ENCODE data around the gene NIN. TPM values are rescaled to one million over a fixed set of nuclear protein-coding genes. Genes with fewer than 3 reads are reported as not detected.
A peak's percentile ranks its signal among the peaks of the same experiment; 100 is the strongest.

Gene NIN
- total and polyA plus RNA-seq, 2 of the 4 experiments (the other 2 are of a cell fraction), result 15.2 to 98.4 TPM

DNA sequence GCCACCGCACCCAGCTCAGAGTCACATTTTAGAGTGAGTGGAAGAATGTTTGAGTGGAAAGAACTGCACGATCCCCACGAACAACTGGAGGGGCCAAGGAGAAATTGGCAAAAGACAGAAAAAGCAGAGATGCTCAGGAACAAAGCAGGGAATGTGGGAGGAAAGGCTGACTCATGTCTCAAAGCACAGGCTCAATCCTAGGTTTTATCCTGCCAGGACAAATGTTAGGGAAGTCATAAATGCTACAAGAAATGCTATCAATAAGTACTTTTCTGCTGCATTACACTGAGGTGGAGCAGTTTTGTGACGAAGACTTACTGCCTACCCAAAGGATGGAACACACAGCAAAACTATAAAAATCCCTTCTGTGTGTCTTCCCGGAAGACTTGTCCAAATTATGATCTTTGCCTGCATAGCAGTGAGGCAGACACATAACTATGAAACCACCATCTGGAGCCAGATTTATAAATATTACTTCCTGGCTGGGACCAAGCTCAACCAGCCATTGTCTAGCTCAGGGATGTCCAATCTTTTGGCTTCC is 26.7 kb downstream of the NIN start:
- Histone ChIP-seq H2AK5ac (ENCODE audit: low read depth, low read length) (peak overlapping the region; percentile 29), H2BK15ac (ENCODE audit: low read depth, low read length) (peak overlapping the region; percentile 12; the same call in 1 of the 3 replicates), H4K91ac (ENCODE audit: insufficient read depth, low read depth, low read length) (peak overlapping the region; percentile 13; the same call in 1 of the 2 replicates), H3K79me1 (ENCODE audit: low read depth in 1 of 2, low read length in 2 of 2) (peaks cover 28 to 52% of the 10 kb centered on the region in 2 experiments), H2BK120ac (ENCODE audit: low read depth, low read length) (peak overlapping the region; percentile 34), H4K5ac (ENCODE audit: low read depth, low read length) (no peak overlapping the region; the same call in 1 of the 2 replicates), H3K23ac (ENCODE audit: low read depth, low read length) (peak overlapping the region; percentile 19; the same call in 1 of the 2 replicates), H3K18ac (ENCODE audit: low read depth, low read length) (peak overlapping the region; percentile 14; the same call in 1 of the 2 replicates), H3K14ac (replicated peaks; ENCODE audit: low read depth, low read length) (no peak overlapping the region; the same call in 1 of the 2 replicates), H3K36me3 (ENCODE audit: control insufficient read depth, insufficient read depth, low read length) (peaks cover 7% of the 10 kb centered on the region), H4K20me1 (ENCODE audit: insufficient read depth, low read length) (no peaks in the 10 kb centered on the region; the same call in 1 of the 2 replicates), H3K4ac (ENCODE audit: low read depth, low read length) (peak overlapping the region; percentile 13), H3K9me3 (ENCODE audit: control insufficient read depth, insufficient read depth, low read length) (no peaks in the 10 kb centered on the region), H2AFZ (replicated peaks; ENCODE audit: low read length, poor library complexity) (no peak overlapping the region), H3K4me3 (ENCODE audit: insufficient read depth, low read depth, low read length) (no peak overlapping the region), H2AK9ac (replicated peaks; ENCODE audit: low read depth, low read length, poor library complexity) (no peak overlapping the region), H2BK5ac (ENCODE audit: low read depth, low read length, poor library complexity, severe bottlenecking) (peak overlapping the region; percentile 82), H3K4me1 (ENCODE audit: control insufficient read depth, insufficient read depth, low read length) (peaks cover 14% of the 10 kb centered on the region), H3K9ac (ENCODE audit: low read depth, low read length) (no peak overlapping the region), H4K8ac (ENCODE audit: low read depth in 2 of 2, low read length in 2 of 2) (peak overlapping the region in 1 of 2 experiments; percentile 45; a peak in 1 of 4 replicates), H3K4me2 (ENCODE audit: low read depth, low read length) (peak overlapping the region; percentile 7; the same call in 1 of the 2 replicates), H2BK20ac (ENCODE audit: low read depth, low read length) (peak overlapping the region; percentile 58; the same call in 1 of the 2 replicates), H3K27me3 (ENCODE audit: control insufficient read depth, insufficient read depth, low read length) (no peaks in the 10 kb centered on the region), H3K27ac (ENCODE audit: insufficient read depth, low read length) (peak overlapping the region; percentile 46), H3K56ac (ENCODE audit: extremely low read depth, insufficient read depth, low read length) (peak overlapping the region; percentile 7; the same call in 1 of the 2 replicates), H3K9me1 (ENCODE audit: insufficient read depth, low read length) (peaks cover 12% of the 10 kb centered on the region)
- in situ Hi-C loops (cut with MboI; ENCODE audit: low sequenced_read_pairs), result no loop called here
- intact Hi-C loops (cut with micrococcal nuclease), result no loop called here
- WGBS, 2 experiments (ENCODE audit: extremely low coverage in 2 of 2, insufficient read length in 1 of 2), result no CpG with 5 or more reads among the region's 5 CpGs
- DNase-seq, result peak; percentile 76
- dilution Hi-C loops (cut with HindIII; ENCODE audit: low sequenced_read_pairs, unreplicated experiment), result no loop called here
- BruUV-seq (replicated peaks), result no TSS peak
- CTCF ChIA-PET, result interaction anchor here (0.5 to 0.6 kb wide), 2 partner anchors 24 to 57 kb away, joined by 3 to 5 read pairs; no protein-coding TSS in a partner anchor
- ATAC-seq (ENCODE audit: low read depth), result peak; percentile 82
- POLR2A ChIA-PET (ENCODE audit: unreplicated experiment), result no interaction called here
- no peak for TF ChIP-seq NFE2L2 (IDR thresholded peaks at IDR 0.05; ENCODE audit: low read depth, low read length)
- TF ChIP-seq BHLHE40 (IDR thresholded peaks at IDR 0.05; ENCODE audit: low read depth, low read length), result no peak
- TF ChIP-seq POLR2A (IDR thresholded peaks at IDR 0.05; ENCODE audit: low read depth, low read length), result no peak
- TF ChIP-seq, protein P1, sequence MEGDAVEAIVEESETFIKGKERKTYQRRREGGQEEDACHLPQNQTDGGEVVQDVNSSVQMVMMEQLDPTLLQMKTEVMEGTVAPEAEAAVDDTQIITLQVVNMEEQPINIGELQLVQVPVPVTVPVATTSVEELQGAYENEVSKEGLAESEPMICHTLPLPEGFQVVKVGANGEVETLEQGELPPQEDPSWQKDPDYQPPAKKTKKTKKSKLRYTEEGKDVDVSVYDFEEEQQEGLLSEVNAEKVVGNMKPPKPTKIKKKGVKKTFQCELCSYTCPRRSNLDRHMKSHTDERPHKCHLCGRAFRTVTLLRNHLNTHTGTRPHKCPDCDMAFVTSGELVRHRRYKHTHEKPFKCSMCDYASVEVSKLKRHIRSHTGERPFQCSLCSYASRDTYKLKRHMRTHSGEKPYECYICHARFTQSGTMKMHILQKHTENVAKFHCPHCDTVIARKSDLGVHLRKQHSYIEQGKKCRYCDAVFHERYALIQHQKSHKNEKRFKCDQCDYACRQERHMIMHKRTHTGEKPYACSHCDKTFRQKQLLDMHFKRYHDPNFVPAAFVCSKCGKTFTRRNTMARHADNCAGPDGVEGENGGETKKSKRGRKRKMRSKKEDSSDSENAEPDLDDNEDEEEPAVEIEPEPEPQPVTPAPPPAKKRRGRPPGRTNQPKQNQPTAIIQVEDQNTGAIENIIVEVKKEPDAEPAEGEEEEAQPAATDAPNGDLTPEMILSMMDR (conservative IDR thresholded peaks at IDR 0.05; ENCODE audit: low read depth, low read length), result no peak
- no peak for TF ChIP-seq MXI1 (IDR thresholded peaks at IDR 0.05; ENCODE audit: borderline replicate concordance, low read depth, low read length)
- TF ChIP-seq RAD21 (IDR thresholded peaks at IDR 0.05; ENCODE audit: low read length), result no peak
- TF ChIP-seq FOS (IDR thresholded peaks at IDR 0.05; ENCODE audit: low read depth, low read length), result no peak
- TF ChIP-seq SMC3 (IDR thresholded peaks at IDR 0.05; ENCODE audit: low read depth, low read length), result no peak
- no peak for TF ChIP-seq CEBPB (IDR thresholded peaks at IDR 0.05; ENCODE audit: low read depth, low read length)
- TF ChIP-seq, protein P2, sequence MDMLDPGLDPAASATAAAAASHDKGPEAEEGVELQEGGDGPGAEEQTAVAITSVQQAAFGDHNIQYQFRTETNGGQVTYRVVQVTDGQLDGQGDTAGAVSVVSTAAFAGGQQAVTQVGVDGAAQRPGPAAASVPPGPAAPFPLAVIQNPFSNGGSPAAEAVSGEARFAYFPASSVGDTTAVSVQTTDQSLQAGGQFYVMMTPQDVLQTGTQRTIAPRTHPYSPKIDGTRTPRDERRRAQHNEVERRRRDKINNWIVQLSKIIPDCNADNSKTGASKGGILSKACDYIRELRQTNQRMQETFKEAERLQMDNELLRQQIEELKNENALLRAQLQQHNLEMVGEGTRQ (IDR thresholded peaks at IDR 0.05; ENCODE audit: low read depth, low read length), result no peak
- TF ChIP-seq, protein P3, sequence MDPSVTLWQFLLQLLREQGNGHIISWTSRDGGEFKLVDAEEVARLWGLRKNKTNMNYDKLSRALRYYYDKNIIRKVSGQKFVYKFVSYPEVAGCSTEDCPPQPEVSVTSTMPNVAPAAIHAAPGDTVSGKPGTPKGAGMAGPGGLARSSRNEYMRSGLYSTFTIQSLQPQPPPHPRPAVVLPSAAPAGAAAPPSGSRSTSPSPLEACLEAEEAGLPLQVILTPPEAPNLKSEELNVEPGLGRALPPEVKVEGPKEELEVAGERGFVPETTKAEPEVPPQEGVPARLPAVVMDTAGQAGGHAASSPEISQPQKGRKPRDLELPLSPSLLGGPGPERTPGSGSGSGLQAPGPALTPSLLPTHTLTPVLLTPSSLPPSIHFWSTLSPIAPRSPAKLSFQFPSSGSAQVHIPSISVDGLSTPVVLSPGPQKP (IDR thresholded peaks at IDR 0.05; ENCODE audit: borderline replicate concordance, low read depth, low read length), result no peak
- TF ChIP-seq RCOR1 (IDR thresholded peaks at IDR 0.05; ENCODE audit: insufficient replicate concordance, low read length), result no peak
- TF ChIP-seq MAZ (IDR thresholded peaks at IDR 0.05; ENCODE audit: borderline replicate concordance, low read depth, low read length), result no peak
- TF ChIP-seq RFX5 (IDR thresholded peaks at IDR 0.05; ENCODE audit: low read depth, low read length), result no peak
- TF ChIP-seq CHD1 (IDR thresholded peaks at IDR 0.05; ENCODE audit: low read depth, low read length), result no peak
